Ovary (tissue), 3 donors: ENCODE data around the gene SLX4IP.
A peak's percentile ranks its signal among the peaks of the same experiment; 100 is the strongest.

ENCODE experiments used
- CTCF ChIP-seq, 3 donors: fragments of 450-650 bp in 2 of 3; fragments of 200-600 bp in 1 of 3; IDR thresholded peaks; one replicate each; pipeline versions ENCODE4 v1.5.1 to v1.8.0; 2016 to 2022; ENCODE audit warnings: antibody characterized with exemption in 3 of 3, mild to moderate bottlenecking in 1 of 3
- EP300 ChIP-seq: sonication (generic); formaldehyde crosslinking; IDR thresholded peaks from one replicate; pipeline ENCODE4 v1.6.1; 2017; ENCODE audit warnings: antibody characterized with exemption
- POLR2A ChIP-seq: fragments of 450-650 bp; IDR thresholded peaks from one replicate; pipeline ENCODE4 v1.6.1; 2017; ENCODE audit warnings: antibody characterized with exemption, mild to moderate bottlenecking, moderate library complexity
- donor health status: DM: no; HTN: no; CAD: no.

DNA sequence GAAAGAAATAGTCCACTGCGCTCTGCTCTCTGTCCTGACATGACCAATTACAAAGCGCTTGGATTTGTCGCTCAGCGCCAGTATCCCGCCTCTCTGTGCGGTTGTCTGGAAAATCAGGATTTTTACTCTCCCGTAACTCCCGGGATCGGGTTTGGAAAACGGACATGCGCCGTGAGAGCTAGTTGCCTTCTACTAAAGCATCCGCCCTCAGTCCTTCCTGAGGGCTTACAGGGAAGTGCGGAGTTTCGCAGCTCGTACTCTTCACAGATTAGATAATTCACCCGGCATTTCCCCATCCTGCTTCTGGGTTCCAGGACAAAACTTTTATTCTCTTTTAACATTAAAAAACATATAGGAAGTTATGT, 656 bp upstream of the SLX4IP start:
- TF ChIP-seq CTCF (IDR thresholded peaks at IDR 0.05) (no peak), POLR2A (peak; percentile 91), EP300 (no peak)
